ENCODE results near the gene ADRB2. TPM values are rescaled to one million over a fixed set of nuclear protein-coding genes. Genes with fewer than 3 reads are reported as not detected.
A peak's percentile ranks its signal among the peaks of the same experiment; 100 is the strongest.

Gene ADRB2
- polyA plus RNA-seq, 10 donors = 0.86 to 2.2 (median 1.4) TPM

DNA sequence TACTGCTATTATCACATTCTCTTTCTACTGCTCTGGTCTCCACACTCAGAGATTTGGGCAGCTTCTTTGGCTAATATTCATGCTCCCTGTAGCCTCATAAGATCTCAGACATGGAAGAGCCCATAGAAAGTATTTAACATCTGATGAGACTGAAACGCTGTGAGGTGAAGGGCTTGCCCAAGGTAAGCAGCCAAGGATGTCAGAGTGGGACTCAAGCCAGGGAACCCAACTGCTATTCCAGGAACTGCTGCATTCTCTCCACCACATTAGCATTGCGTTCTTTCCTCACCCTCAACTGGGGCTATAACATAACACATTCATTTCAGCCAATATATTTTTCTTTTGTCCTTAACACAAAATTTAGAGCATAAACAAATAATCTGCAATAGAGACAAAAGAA is 3.8 kb downstream of the ADRB2 start:
- no peak for DNase-seq

DNA sequence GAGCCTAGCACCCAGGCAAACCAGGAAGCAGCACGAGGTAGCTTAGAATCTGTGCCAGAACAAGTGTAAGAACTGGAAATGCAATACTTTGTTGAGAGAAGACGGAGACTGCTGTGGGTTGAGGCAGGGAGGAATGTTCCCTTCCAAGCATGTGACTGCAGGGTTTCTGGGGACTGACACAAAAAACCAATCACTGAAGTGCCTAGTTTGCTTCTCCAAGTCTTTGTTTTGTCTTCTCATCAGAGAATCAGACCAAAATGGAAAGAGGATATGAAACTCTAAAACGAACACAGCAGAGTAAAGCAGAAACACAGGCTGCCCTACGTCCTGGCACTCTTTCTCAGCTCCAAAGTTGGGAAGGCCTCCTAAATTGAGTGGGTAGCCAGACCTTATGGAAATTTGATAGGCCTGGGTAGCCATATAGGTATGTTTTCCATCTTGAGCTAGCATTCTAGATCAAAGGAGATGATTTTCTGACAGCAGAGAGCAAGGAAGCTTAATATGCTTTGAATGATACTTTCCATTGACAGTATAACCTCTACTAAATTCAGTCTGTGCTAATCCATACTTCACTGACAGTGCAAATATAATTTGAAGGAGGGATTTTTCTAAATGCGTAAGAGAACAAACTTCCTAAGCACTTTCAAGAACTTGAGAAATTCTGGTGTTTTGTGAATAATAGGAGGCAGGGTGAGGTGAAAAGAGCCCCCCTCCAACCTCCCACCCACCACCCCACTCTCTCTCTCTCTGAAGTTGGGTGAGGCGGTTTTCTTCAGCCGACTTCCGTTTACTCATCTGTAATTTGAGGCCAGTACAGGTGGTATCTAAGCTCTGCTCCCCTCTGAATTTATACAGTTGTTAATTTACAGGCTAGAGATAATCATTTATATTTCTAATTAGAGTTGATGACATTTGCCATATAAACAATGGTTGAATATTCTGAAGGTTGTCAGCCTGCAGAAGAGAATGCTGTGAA is 5.5 kb downstream of the ADRB2 start:
- DNase-seq = peak in 1 of 3 donors; percentile 27

DNA sequence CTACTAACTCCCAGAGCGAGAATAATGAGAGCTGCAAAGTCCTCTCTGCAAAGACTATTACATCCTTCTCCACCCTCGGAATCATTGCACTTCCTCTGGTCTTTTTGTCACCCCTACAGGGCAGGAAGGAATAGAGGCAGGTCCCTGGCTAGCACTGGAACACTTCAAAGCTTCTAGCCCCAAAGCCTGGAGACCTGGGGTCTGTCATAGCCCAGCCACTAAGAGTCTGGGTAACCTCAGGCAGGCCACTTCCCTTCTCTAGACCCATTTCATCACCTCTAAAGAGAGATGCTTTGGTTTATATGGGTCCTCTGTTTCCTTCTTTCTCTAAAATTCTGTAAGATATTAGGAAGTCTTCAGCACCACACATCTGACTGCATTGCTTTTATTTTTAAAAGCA is 6.7 kb downstream of the ADRB2 start:
- DNase-seq = no peak

DNA sequence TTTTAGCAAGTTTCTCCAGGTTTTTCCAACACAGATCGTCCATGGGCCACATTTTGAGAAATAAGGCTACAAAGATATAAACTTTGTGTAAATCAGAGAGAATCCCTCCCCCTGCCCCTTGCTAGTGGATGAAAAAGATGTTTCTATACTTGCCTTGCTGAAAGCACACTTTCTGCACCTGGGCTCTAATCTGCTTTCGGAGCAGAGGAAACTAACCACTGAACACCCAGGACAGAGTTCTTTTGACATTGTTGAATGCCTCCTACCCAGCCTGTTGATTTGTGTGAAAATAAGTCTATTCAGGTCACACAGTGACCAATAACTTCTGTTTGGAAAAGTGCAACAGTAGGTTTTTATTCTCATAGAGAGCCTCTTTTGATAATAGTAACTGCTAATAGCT is 7.5 kb downstream of the ADRB2 start:
- DNase-seq = no peak

DNA sequence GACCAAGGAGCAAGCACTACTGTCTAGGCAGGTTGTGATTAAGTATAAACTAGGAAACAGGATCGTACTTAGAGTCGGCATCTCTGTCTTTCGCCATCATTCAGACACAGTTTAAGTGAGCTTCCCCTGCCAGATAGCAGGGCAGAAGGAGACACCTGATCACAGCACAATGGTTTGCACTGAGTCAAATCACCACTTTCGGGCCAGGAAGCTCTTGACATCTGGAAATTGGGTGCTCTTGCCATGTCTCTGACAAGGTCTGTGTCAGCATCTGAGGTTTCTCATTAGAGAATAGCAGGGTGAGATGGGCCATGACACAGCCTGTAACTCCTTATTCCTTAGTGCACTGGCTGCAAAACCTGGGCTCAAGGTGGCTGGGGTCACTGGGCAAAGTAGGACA is 8.3 kb downstream of the ADRB2 start:
- no peak for DNase-seq

DNA sequence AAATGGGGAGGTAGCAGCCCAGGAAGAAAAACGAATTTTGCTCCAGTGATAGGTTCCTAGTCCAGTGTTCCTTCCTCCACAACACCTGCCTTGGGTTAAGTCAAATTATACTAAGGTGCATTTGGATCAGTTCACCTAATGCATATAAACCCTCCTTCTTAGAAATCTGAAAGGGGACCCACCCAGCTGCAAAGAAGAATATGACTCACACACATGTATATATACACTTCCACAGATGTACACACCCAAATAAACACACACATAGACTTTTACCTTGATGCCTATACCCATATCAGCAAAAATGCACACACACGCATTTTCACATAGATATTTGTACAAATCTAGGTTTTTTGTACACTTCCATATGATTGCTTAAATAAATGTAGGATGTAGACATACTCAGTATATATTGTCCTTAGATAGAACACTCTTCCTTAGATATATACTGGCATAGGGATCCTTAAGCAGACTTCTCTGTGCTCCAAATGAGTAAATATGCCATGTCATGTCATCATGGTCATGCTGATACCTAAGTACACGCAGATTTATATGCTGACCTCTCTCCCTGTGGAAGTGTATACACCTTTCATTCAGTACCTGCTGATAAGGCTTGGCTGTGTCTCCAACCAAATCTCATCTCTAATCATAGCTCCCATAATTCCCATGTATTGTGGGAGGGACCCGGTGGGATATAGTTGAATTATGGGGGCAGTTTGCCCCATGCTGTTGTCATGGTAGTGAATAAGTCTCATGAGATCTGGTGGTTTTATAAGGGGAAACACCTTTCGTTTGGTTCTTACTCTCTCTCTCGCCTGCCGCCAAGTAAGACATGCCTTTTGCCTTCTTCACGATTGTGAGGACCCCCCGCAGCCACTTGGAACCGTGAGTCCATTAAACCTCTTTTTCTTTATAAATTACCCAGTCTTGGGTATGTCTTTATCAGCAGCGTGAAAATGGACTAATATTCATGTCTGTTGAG is 10.2 kb downstream of the ADRB2 start:
- DNase-seq = no peak

DNA sequence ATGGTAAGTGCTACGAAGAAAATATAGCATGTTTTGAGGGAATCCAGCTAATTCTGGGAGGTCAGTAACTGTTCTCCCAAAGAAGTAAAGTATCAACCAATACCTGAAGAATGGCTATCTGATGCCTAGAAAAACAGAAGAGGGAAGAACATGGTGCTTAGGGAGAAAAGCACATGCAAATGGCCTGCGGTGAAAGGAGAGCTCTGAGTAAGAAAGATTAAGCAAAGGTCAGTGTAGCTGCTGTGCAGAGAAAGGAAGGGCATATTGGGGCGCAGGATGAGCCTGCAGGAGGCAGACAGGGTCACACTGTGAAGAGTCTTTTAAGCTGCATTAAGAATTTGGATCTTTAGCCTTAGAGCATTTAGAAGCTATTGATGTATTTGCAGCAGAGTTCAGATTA is 11.0 kb downstream of the ADRB2 start:
- DNase-seq = no peak

DNA sequence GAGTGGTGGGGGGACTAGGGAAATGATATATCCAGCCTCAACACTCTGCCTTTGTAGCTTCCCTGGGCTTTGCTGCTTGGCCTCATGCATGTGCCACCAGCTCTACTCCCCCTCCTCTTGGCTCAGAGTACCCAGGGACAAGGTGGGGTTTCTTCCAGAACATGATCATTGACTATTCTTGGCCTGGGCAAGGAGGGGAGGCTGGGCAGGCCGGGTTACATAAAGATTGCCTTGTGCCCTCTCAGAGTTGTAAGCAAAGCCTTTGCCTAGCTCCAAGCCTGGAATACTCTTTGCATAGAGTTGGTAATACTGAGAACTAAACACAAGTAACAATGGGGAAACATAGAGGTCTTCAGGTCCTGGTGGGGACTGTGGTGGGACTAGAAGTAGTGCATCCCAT is 11.9 kb downstream of the ADRB2 start:
- no peak for DNase-seq

DNA sequence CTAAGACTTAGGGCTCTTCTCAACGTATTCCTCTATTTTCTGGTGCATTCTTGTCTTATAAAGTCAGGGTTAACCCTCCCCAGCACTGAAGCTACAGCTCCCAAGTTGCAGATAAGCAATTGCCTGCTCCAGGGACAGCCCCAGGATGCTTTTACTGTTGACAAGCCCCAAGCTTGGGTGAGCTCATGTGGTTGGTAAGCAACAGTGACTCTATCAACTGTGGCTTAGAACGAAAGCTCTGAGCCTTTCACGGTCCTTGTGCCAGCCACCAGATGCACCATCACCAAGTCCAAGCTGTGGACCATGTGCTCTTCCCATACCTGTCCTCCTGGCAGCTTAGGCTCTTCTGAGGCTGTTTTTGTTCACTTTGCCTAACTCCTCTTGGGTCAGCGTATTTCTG is 13.5 kb downstream of the ADRB2 start:
- no peak for DNase-seq

DNA sequence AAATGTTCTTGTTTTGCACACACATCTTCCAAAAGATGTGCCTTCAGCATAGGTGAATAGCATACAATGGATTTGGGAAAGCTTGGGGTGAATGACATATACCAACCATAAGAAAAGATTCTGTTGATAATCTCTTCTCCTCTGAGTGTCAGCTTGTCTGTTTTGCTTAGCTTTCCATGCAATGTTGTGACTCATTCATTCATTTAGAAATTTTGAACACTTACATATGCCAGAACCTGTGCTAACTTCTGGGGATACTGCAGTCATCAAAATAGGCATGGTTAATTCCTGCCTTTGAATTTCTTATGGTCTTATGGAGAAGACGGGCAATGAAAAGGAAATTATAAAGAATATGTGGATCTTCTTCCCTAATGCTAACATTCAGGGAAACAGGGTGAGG is 14.1 kb downstream of the ADRB2 start:
- no peak for DNase-seq

DNA sequence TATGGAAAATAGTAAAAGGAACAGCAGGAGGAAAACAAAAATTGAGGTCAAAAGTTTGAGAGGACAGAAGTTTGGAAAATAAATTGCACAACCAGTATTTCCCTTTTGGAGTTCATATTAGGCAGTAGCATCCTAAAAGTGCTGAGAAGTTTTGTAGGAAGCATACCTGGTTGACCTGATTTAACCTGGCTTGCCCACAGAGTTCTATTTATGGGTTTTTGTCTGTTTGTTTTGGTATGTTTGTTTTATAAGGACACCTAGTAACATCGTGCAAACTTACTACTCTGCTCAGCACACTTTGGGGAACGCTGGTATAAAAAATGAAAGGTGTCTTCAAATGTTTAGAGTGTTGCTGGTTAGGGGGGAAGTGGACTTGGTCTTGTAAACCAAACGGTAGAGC is 15.1 kb downstream of the ADRB2 start:
- no peak for DNase-seq

DNA sequence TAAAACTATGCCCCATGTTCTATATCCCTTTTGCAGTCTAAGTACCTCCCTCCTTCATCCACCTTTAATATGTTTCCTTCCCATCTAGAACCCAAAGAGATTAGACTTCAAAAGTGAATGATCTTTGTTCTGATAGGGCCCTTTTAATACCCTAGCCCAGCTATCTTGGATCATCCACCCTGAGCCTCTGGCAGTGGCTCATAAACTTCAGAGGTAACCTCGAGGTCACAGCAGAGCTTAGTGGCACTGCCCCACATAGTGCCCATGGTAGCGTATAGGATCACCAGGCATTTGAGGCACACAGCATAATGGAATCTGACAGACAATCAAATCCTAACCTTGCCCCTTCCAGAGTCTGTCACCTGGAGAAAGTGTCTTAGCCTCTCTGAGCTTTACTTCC is 15.8 kb downstream of the ADRB2 start:
- no peak for DNase-seq

DNA sequence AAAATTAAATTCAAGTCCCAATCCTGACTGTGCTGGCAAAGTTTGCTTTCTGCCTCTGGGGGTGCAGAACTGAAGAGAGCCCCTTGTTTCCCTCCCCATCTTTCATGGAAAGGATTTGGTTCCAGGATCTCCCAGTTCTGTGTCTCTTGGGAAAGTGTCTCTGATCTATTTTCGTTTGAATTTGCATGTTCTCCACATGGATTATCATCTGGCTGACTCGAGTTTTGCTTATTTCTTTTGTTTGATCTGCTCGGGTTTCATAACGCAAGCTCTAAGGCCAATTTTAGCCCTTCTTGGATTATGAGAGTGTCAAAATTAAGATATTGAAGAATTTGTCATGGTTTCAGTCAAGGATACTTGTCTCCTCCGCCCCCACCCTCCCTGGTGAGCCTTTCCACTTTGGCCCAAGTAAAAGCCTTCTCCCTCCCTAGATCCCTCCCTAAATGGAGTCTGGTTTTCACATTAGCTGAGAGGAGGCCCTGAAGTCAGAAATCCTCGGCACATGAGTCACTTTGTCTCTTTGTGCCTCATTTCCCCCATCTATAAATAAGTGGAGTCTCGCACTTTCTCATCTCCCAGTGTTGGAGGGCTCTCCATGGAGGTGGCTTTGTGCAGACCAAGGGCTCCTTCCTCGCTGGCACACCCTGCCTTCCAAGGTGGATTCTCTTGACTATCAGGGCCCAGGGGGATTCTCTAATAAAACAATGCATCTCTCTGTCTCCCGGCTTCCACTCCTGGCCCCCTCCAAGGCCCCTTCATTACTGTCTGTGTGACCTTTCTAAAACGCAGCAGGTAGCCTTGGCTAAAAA is 17.3 kb downstream of the ADRB2 start:
- DNase-seq = no peak

DNA sequence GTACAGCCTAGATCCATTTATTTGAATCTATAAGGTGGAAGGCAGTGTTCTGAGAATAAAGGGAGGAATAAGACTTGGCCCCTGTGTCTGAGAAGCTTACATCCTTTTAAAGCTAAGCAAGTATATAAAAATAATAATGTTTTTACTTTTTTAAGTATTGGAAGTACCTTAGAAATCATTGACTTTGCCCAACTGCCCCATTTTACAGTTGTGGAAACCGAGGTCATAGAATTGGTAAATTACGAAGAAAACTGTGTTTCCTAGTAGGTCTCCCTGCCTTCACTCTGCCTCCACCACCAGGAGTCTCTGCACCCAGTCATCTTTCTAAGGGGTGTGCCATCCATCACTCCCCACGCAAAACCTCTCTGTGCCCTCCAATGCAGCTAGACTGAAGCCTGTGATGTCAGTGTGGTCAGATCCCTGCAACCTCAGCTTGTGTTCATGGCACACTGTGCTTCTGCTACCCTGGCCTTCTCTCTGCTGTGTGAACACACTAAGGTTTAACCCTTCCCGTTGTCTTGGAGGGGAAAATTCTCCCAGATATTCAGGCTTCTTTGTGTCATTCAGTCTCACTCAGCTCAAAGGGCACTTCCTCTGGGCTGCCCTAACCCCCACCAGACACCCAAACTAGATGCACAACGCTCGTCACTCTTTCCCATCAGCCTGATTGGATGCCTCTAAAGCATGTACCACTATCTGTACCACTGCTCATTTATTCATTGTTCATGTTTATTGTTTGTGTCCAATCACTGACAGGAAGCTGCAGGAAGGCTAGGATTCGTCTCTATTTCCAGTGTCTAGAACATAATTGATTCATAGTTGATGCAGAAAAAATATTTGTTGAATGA is 18.2 kb downstream of the ADRB2 start:
- DNase-seq = no peak

DNA sequence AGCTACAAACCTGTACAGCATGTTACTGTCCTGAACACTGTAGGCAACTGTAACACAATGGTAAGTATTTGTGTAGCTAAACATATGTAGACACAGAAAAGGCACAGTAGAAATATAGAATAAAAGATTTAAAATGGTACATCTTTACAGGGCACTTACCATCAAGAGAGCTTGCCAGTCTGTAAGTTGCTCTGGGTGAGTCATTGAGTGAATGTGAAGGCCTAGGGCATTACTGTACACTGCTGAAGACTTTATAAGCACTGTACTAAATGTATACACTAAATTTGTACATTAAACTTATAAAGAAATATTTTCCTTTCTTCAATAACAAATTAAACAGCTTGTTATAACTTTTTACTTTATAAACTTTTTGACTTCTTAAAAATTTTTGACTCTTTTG is 20.5 kb downstream of the ADRB2 start:
- no peak for DNase-seq

DNA sequence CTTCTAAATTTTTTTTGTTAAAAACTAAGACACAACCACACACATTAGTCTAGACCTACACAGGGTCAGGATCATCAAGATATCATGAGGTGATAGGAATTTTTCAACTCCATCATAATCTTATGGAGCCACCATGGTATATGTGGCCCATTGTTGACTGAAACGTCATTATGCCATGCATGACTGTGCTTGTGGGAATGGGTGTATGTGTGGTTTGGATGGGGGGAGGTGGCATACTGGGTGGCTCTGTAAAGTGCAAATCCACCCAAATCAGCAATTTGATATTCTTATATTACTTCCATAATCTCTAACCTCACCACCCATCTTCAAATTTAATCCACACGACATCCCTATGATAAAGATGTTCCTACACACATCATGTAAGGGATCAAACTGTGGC is 21.0 kb downstream of the ADRB2 start:
- DNase-seq = no peak

DNA sequence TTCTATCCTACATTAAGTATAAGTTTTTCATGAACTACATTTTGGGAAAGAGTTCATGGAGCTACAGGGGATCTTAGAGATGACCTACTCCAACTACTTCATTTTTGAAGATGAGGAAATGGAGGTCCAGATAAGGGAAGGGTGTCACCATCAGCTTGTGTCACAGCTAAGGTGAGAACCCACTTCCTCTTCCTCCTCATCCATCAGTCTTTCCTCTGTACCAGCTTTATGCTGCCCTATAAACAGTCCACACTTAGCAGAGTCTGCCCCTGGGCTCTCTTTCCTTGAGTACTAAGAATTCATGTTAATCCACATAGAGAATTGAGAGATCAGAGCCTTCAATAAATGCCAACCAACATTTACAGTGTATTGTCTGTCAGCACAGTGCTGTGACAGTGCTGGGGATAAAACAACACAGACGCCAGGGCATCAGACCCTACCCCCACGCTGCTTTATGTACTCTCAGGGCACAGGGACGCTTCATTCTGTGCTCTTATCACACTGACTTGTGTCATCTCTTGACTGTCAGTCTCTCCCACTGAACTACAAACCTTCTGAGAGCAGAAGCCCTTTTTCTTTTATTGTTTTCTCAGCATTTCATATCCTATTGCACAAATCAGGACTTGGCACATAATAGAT is 22.1 kb downstream of the ADRB2 start:
- no peak for DNase-seq

DNA sequence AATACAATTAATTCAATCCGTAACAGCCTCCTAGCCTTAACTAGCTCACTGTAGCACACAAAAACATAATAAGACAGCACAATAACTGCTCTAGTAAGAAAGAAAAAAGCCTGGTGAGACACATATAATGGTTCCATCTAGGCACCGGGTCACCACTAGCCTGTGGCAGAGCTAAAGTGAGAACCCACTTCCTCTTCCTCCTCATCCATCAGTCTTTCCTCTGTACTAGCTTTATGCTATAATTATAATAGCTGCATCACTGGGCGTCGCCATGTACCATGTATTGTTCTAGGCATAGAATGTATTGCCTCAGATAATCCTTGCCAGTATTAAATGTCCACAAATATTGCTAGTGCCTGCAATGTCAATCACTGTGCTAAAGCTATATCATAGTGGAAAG is 23.1 kb downstream of the ADRB2 start:
- no peak for DNase-seq

DNA sequence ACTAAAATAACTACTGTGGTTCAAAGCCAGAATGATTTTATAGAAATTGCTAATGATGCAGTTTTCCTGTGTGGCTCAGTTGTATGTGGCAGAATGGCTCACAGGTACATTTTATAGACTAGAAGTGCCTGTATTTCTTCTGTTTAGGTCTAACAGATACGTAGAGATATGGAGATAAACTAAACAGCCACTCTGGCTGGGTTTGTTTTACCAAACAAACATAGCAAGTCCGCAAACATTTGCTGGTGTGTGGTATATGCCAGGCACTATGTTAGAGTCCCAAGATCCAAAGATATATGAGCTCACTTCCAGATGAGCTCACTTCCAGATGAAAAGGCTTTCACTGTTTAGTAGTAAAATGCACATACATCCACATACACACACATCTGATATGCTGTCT is 24.4 kb downstream of the ADRB2 start:
- DNase-seq = no peak

DNA sequence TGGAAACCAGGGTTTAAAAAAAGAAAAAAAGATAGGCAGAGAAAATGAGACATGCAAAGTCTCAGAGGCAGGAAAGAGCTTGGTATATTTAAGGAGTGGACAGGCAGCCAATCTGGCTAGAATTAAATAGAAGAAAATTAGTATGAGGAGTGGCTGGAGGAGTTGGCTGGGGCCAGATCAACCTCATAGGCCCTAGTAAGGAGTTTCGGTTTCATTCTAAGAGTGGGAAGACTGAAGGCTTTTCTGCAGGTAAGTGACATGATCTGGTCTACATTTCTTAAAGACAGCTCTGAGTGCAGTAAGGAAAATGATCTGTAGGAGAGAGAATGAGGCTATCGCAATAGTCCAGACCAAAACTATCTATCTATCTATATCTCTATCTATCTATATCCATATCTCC is 27.5 kb downstream of the ADRB2 start:
- DNase-seq = no peak
